ENCODE measurements around the gene NTPCR.

The NTPCR gene

DNA sequence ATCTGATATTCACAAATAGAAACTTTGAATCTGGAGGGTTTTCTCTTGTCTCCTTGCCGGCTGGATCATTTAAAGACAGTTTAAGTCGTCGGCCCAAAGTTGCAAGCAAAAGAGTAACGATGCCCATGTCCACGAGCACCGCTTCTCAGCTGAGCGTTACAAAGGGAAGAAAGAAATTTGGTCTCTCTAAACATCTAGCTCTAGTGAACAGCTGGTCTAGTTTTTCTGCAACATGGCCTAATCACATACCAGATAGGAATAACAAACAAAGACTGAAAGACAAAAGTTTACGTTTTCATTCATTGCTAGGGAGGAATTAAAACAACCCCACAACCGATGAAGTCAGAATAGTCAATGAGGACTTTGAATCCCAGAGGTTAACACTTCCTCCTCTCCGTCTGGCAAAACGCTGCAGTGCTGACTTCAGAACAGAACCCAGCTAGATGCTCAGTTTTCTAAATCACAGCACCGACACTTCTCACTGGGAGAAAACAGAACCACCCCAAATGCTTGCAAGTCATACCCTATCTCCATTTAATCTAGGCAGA, 69.4 kb downstream of the NTPCR start:
- DNase-seq: no peak

- DNase-seq: no peak
Observed at GRCh38 chr1:233020426-233020825, 70.0 kb downstream of the NTPCR start.

GRCh38 chr1:233022246-233022645, 71.8 kb downstream of the NTPCR start:
- no peak for DNase-seq

DNA sequence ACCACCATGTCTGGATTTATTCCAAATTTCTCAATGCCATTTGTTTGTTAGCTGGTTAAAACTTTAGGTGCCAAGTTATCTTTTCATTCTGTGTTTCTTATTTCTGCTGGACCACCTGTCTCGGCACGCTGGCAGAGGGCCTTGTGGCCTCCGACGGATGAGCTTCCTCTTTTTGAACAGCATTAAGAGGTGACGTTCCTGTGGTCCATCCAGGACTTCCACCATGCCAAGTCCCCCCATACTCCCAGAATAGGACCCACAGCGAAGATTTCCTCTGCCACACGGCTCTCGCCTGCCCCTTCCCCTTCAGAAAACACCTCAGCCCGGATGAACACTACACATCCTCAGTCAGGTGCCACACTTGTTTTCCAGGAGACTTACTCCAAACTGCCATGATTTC, 73.8 kb downstream of the NTPCR start:
- no peak for DNase-seq

GRCh38 chr1:233025157-233025556, 74.7 kb downstream of the NTPCR start:
- DNase-seq: no peak

- DNase-seq: no peak
Observed at GRCh38 chr1:233025567-233025966, 75.2 kb downstream of the NTPCR start.

DNA sequence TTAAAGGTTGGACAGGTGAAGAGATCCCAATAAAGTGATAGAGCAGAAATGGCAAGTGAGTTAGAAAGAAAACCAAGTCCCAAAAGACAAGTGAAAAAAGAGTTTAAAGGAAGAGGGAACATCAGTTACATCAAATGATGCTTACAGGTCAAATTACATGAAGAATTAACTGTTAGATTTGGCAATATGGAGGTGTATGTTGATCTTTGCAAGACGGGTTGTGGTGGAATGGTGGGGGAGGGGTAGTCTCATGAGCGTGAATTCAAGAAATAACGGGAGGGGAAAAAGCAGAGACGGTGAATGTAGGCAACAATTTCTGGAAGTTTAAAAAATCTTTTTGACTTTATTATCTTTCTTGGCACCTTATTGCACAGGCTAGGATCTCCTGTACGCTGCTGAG, 76.6 kb downstream of the NTPCR start:
- no peak for DNase-seq

DNA sequence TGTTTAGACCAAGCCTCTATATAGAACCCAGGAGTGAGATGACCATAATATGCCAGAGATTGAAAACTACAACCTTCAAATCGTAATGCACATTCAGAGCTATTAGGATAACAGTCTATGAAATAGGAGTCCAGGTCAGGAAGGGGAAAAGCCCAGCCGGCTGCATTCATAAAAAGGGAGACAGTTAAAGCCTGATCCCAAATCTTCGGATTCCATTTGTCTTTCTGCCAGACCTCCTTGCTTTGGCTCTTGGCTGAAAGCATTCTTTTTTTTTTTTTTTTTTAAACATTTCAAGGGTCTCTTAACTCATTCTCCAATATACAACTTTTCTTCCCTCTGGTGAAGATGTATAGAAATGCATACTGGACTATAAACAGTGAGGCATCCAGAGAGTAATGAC, 81.1 kb downstream of the NTPCR start:
- DNase-seq: no peak

GRCh38 chr1:233032916-233033315, 82.5 kb downstream of the NTPCR start:
- no peak for DNase-seq

DNA sequence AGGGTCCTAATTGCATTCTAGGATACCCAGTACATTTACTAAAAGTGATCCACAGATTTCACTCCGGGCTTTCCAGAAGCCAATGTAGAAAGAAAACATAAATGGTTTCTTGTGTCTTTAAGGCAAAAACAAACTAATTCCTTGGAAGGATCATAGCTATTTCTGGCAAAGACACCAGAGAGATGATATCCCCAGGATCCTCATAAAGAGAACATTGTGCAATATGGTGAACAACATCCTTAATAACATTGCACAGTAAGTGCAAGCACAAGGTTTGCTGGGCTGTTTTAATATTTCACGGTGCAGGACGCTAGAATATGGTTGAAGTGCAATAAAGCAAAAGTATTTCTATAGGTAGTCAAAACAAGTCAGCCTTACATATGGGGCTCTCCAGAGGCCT, 83.0 kb downstream of the NTPCR start:
- DNase-seq: no peak

All from activated effector memory CD4-positive, alpha-beta T cell treated with anti-CD3 and anti-CD28 coated beads, Interleukin-2, amount 50 U/mL, for 16 hours (primary cell).